ENCODE results near the gene NDFIP2. TPM values are rescaled to one million over a fixed set of nuclear protein-coding genes. Genes with fewer than 3 reads are reported as not detected.
A peak's percentile ranks its signal among the peaks of the same experiment; 100 is the strongest.

The NDFIP2 gene
- total RNA-seq, 1 experiment from 2014 or later: 48.4 TPM

DNA sequence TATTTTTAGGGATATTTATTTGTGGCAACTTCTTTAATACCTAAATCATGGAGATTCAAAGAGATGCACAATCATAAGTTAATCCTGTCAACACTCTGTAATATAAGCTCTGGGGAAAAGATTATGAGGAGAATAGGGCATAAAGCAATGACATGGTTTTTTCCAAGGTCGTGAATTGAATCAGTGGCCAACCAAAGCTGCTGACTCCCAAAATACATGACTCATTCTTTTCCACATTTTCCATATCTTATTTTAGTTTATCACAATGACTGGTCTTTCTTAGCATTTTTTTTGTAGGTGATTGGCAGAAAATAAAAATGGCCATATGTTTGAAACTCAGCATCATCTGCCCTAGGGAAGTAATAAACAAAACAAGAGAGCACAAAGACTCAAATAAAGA lies 46.4 kb upstream of the NDFIP2 start:
- Histone ChIP-seq H3K4me1 (replicated peaks; ENCODE audit: insufficient read depth) (peaks cover 15% of the 10 kb centered on the region), H4K20me1 (ENCODE audit: insufficient read depth) (no peaks in the 10 kb centered on the region), H3K27me3 (ENCODE audit: insufficient read depth, low read depth) (no peaks in the 10 kb centered on the region), H3K4me3 (no peak overlapping the region), H3K27ac (no peak overlapping the region), H2AFZ (no peak overlapping the region), H3K9me2 (ENCODE audit: insufficient read depth) (peaks cover 3% of the 10 kb centered on the region; the same call in 1 of the 2 replicates), H3K4me2 (no peak overlapping the region), H3K36me3 (ENCODE audit: low read depth) (no peaks in the 10 kb centered on the region), H3K79me2 (ENCODE audit: low read depth) (no peaks in the 10 kb centered on the region), H3K9me3 (ENCODE audit: insufficient read depth, low read depth) (no peaks in the 10 kb centered on the region), H3F3A (ENCODE audit: insufficient read depth, low read depth) (peaks cover 7% of the 10 kb centered on the region; the same call in 1 of the 2 replicates)
- DNase-seq: no peak
- BruUV-seq (replicated peaks): no TSS peak
- POLR2A ChIA-PET (ENCODE audit: unreplicated experiment): no interaction called here
- intact Hi-C loops (cut with micrococcal nuclease; ENCODE audit: unreplicated experiment): no loop called here
- TF ChIP-seq EZH2 (IDR thresholded peaks at IDR 0.05; ENCODE audit: low read depth): no peak
- TF ChIP-seq, protein P1, sequence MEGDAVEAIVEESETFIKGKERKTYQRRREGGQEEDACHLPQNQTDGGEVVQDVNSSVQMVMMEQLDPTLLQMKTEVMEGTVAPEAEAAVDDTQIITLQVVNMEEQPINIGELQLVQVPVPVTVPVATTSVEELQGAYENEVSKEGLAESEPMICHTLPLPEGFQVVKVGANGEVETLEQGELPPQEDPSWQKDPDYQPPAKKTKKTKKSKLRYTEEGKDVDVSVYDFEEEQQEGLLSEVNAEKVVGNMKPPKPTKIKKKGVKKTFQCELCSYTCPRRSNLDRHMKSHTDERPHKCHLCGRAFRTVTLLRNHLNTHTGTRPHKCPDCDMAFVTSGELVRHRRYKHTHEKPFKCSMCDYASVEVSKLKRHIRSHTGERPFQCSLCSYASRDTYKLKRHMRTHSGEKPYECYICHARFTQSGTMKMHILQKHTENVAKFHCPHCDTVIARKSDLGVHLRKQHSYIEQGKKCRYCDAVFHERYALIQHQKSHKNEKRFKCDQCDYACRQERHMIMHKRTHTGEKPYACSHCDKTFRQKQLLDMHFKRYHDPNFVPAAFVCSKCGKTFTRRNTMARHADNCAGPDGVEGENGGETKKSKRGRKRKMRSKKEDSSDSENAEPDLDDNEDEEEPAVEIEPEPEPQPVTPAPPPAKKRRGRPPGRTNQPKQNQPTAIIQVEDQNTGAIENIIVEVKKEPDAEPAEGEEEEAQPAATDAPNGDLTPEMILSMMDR (conservative IDR thresholded peaks at IDR 0.05): no peak
- CTCF ChIA-PET: no interaction called here

- intact Hi-C loops (cut with micrococcal nuclease; ENCODE audit: unreplicated experiment): no loop called here
- no peaks in the 10 kb centered on the region for H3K27me3 ChIP-seq (ENCODE audit: insufficient read depth, low read depth)
- BruUV-seq (replicated peaks): no TSS peak
- peak in 1 of 2 experiments; percentile 61 for DNase-seq
- no peak overlapping the region for H3K4me3 ChIP-seq
- CTCF ChIA-PET: no interaction called here
- peak overlapping the region; percentile 11; the same call in 1 of the 2 replicates for H3K27ac ChIP-seq
- TF ChIP-seq, protein P1 (conservative IDR thresholded peaks at IDR 0.05): no peak
- no peak for TF ChIP-seq EZH2 (IDR thresholded peaks at IDR 0.05; ENCODE audit: low read depth)
- no peaks in the 10 kb centered on the region for H3K9me3 ChIP-seq (ENCODE audit: insufficient read depth, low read depth)
- no peaks in the 10 kb centered on the region for H3K79me2 ChIP-seq (ENCODE audit: low read depth)
- peaks cover 3% of the 10 kb centered on the region; the same call in 1 of the 2 replicates for H3K9me2 ChIP-seq (ENCODE audit: insufficient read depth)
- H3K4me1 ChIP-seq (replicated peaks; ENCODE audit: insufficient read depth): peaks cover 15% of the 10 kb centered on the region
- H2AFZ ChIP-seq: no peak overlapping the region
- peaks cover 7% of the 10 kb centered on the region; the same call in 1 of the 2 replicates for H3F3A ChIP-seq (ENCODE audit: insufficient read depth, low read depth)
- no peaks in the 10 kb centered on the region for H3K36me3 ChIP-seq (ENCODE audit: low read depth)
- POLR2A ChIA-PET (ENCODE audit: unreplicated experiment): no interaction called here
- no peaks in the 10 kb centered on the region for H4K20me1 ChIP-seq (ENCODE audit: insufficient read depth)
- H3K4me2 ChIP-seq: peak overlapping the region; percentile 4; the same call in 1 of the 2 replicates
Measured at GRCh38 chr13:79435561-79435990, 45.4 kb upstream of the NDFIP2 start.

- CTCF ChIA-PET: no interaction called here
- Histone ChIP-seq H3F3A (ENCODE audit: insufficient read depth, low read depth) (peaks cover 15% of the 10 kb centered on the region), H3K4me1 (replicated peaks; ENCODE audit: insufficient read depth) (peaks cover 33% of the 10 kb centered on the region), H3K4me2 (no peak overlapping the region), H3K36me3 (ENCODE audit: low read depth) (no peaks in the 10 kb centered on the region), H4K20me1 (ENCODE audit: insufficient read depth) (no peaks in the 10 kb centered on the region), H2AFZ (no peak overlapping the region), H3K9me3 (ENCODE audit: insufficient read depth, low read depth) (no peaks in the 10 kb centered on the region), H3K9me2 (ENCODE audit: insufficient read depth) (peaks cover 3% of the 10 kb centered on the region; the same call in 1 of the 2 replicates), H3K27ac (no peak overlapping the region), H3K4me3 (no peak overlapping the region), H3K27me3 (ENCODE audit: insufficient read depth, low read depth) (no peaks in the 10 kb centered on the region), H3K79me2 (ENCODE audit: low read depth) (no peaks in the 10 kb centered on the region)
- TF ChIP-seq, protein P1 (conservative IDR thresholded peaks at IDR 0.05): no peak
- no peak for TF ChIP-seq EZH2 (IDR thresholded peaks at IDR 0.05; ENCODE audit: low read depth)
- BruUV-seq (replicated peaks): no TSS peak
- no peak for DNase-seq
- POLR2A ChIA-PET (ENCODE audit: unreplicated experiment): interaction anchor here (0.6 kb wide), 1 partner anchor 41 kb away, joined by 3 read pairs; no protein-coding TSS in a partner anchor
- intact Hi-C loops (cut with micrococcal nuclease; ENCODE audit: unreplicated experiment): no loop called here
Measured at GRCh38 chr13:79439275-79439674, 41.7 kb upstream of the NDFIP2 start.
